ENCODE results near the gene HPSE2.
"Not testable (repeated sequence)": the region's sequence is repeated elsewhere in the genome, so short reads cannot be mapped to it uniquely, and the experiment has no call there.

DNA sequence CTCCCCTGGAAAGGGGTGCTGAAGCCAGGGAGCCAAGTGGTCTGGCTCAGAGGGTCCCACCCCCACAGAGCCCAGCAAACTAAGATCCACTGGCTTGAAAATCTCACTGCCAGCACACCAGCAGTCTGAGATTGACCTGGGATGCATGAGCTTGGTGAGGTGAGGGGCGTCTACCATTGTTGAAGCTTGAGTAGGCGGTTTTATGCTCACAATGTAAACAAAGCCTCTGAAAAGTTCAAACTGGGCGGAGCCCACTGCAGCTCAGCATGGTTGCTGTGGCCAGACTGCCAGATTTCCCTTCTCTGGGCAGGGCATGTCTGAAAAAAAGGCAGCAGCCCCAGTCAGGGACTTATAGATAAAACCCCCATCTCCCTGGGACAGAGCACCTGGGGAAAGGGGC, 102.8 kb downstream of the HPSE2 start:
- TF ChIP-seq BACH2 (CRISPR knock-in tag; IDR thresholded peaks at IDR 0.05; ENCODE audit: borderline replicate concordance); GLIS3 (CRISPR knock-in tag; IDR thresholded peaks at IDR 0.05); ZFP30 (CRISPR knock-in tag; IDR thresholded peaks at IDR 0.05); SNAI2 (CRISPR knock-in tag; IDR thresholded peaks at IDR 0.05); ARNTL (CRISPR knock-in tag; IDR thresholded peaks at IDR 0.05; ENCODE audit: borderline replicate concordance, low read depth); PATZ1 (CRISPR knock-in tag; IDR thresholded peaks at IDR 0.05; ENCODE audit: borderline replicate concordance): not testable (repeated sequence)
